HL-60 (cell line): Measurements from ENCODE around the gene C5orf24.

Source experiments
- DNase-seq, 2 experiments: peaks; one replicate each; pipeline ENCODE4 v3.0.0-alpha.2; 2010 to 2020; ENCODE audit warnings: low read depth in 1 of 2, low spot score in 1 of 2
- H3K27ac ChIP-seq: fragments of 250-450 bp; sonication (Bioruptor Pico); replicated peaks from 2 replicates; pipeline ENCODE4 v1.5.1; 2020; ENCODE audit warnings: mild to moderate bottlenecking, moderate library complexity
- H3K27me3 ChIP-seq: fragments of 250-450 bp; sonication (Bioruptor Pico); 2 replicates; pipeline ENCODE4 v1.5.1; 2021; ENCODE audit warnings: mild to moderate bottlenecking, moderate library complexity; ENCODE audit not compliant: insufficient read depth, poor library complexity, severe bottlenecking
- H3K4me3 ChIP-seq: replicated peaks from 2 replicates; pipeline ENCODE4 v1.5.1; 2011; ENCODE audit warnings: mild to moderate bottlenecking, control low read depth, low read length; ENCODE audit not compliant: insufficient read depth
- CTCF ChIP-seq: IDR thresholded peaks from one replicate; pipeline ENCODE4 v1.5.1; 2011; ENCODE audit warnings: low read length, control low read depth, inconsistent platforms; ENCODE audit not compliant: insufficient read depth
- GABPA ChIP-seq: IDR thresholded peaks from 2 replicates; pipeline ENCODE4 v1.6.1; 2012; ENCODE audit warnings: low read depth
- POLR2AphosphoS5 ChIP-seq: IDR thresholded peaks from 2 replicates; pipeline ENCODE4 v1.6.1; 2012; ENCODE audit warnings: low read depth
- REST ChIP-seq: IDR thresholded peaks from 2 replicates; pipeline ENCODE4 v1.6.1; 2012; ENCODE audit warnings: low read depth; ENCODE audit not compliant: insufficient replicate concordance
- SPI1 ChIP-seq: IDR thresholded peaks from 2 replicates; pipeline ENCODE4 v1.6.1; 2012; ENCODE audit warnings: low read depth, mild to moderate bottlenecking, borderline replicate concordance

The C5orf24 gene

GRCh38 chr5:134905246-134905996 lies 59.7 kb downstream of the C5orf24 start:
- TF ChIP-seq CTCF = peak; percentile 20
- no peak for TF ChIP-seq GABPA
- TF ChIP-seq POLR2AphosphoS5 = no peak
- TF ChIP-seq REST = no peak
- Histone ChIP-seq H3K4me3 (peak overlapping the region; percentile 49), H3K27me3 (no peaks in the 10 kb centered on the region), H3K27ac (peak overlapping the region; percentile 97)
- peak; percentile 25 to 32 for DNase-seq

- TF ChIP-seq POLR2AphosphoS5 (no peak), REST (no peak), GABPA (no peak), SPI1 (no peak), CTCF (no peak)
- no peak for DNase-seq
- H3K4me3 ChIP-seq = no peak overlapping the region
- H3K27ac ChIP-seq = no peak overlapping the region
- no peaks in the 10 kb centered on the region for H3K27me3 ChIP-seq
Observed at GRCh38 chr5:134906811-134907210, 61.0 kb downstream of the C5orf24 start.
